ENCODE data around the gene ATXN7L1. TPM values are rescaled to one million over a fixed set of nuclear protein-coding genes. Genes with fewer than 3 reads are reported as not detected.

The ATXN7L1 gene
- total RNA-seq, 4 donors from 2014 or later, result 4.6 to 12.5 (median 10.1) TPM

DNA sequence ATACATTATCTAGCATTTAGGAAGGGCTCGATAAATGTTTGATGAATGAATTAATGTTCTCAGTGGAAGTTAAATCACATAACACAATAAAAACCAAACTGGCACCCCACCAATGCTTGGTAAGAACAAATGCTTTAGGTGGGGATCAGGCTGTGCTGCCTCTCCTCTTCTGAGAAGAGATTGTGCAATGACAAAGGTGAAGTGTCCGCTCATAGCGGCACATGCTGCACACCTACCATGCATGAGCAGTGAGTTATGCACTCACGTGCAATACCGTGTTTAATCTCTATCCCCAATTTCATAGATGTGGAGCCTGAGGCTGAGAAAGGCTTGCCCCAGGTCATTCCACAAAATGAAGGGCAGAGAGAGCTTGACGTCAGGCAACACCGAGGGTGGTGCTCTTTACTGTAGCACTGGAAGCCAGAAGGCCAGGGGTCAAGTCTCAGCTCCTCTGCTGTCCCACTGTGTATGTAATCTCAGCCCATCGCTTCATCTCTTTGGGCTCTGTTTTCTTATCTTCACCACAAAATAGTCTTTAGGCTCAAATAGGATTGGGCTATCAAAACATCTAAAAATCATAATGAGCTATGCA is 222.2 kb downstream of the ATXN7L1 start:
- Histone ChIP-seq H3K9me3 (no peaks in the 10 kb centered on the region), H3K36me3 (peaks cover 0 to 14% (median 0%) of the 10 kb centered on the region in 4 donors), H3K27ac (replicated peaks in 1 of 4) (no peak overlapping the region), H3K4me3 (no peak overlapping the region), H3K4me1 (peaks cover 19 to 37% (median 35%) of the 10 kb centered on the region in 4 donors), H3K27me3 (no peaks in the 10 kb centered on the region)
- intact Hi-C loops (cut with DNase I), result loop anchor here (5.0 to 10.0 kb wide), 4 partner anchors 88 to 511 kb away; no protein-coding TSS in a partner anchor
- WGBS, result 93% methylated on average over 8 of the region's 8 CpGs
- TF ChIP-seq, protein P1, sequence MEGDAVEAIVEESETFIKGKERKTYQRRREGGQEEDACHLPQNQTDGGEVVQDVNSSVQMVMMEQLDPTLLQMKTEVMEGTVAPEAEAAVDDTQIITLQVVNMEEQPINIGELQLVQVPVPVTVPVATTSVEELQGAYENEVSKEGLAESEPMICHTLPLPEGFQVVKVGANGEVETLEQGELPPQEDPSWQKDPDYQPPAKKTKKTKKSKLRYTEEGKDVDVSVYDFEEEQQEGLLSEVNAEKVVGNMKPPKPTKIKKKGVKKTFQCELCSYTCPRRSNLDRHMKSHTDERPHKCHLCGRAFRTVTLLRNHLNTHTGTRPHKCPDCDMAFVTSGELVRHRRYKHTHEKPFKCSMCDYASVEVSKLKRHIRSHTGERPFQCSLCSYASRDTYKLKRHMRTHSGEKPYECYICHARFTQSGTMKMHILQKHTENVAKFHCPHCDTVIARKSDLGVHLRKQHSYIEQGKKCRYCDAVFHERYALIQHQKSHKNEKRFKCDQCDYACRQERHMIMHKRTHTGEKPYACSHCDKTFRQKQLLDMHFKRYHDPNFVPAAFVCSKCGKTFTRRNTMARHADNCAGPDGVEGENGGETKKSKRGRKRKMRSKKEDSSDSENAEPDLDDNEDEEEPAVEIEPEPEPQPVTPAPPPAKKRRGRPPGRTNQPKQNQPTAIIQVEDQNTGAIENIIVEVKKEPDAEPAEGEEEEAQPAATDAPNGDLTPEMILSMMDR (IDR thresholded peaks at IDR 0.05), result no peak
- no peak for TF ChIP-seq EP300 (IDR thresholded peaks at IDR 0.05)
- no peak for TF ChIP-seq POLR2A (IDR thresholded peaks at IDR 0.05; ENCODE audit: low read depth)
- TF ChIP-seq POLR2AphosphoS5 (IDR thresholded peaks at IDR 0.05), result no peak
- DNase-seq (ENCODE audit: extremely low spot score), result no peak

DNA sequence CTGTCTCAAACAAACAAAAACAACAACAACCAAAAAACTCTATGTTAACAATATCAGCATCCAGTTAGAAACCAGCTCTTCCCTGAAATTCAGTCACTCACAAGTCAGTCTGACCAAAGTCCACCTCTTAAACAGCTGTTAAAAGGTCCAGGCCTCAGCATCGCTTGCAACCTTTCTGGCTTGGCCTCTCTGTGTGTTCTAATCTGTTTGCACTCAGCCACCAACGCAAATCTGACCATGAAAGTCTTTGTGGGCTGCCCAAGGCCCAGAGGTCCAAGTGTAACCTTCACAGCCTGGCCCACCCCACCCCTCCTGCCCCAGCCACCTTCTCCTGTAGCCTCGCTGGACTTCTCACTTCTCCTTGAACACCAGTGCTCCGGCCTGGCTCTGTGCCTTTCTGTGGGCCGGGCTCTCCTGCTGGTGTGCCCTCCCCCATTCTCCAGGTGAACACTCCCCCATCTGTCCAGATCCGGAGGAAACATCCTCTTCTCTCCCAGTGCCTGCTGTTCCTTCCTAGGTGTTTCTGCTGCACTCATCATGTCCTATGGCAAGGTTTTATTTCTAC is 222.9 kb downstream of the ATXN7L1 start:
- Histone ChIP-seq H3K27ac (replicated peaks in 1 of 4) (no peak overlapping the region), H3K36me3 (peaks cover 0 to 8% (median 0%) of the 10 kb centered on the region in 4 donors), H3K9me3 (no peaks in the 10 kb centered on the region), H3K4me1 (peaks cover 26 to 44% (median 42%) of the 10 kb centered on the region in 4 donors), H3K27me3 (no peaks in the 10 kb centered on the region), H3K4me3 (no peak overlapping the region)
- TF ChIP-seq POLR2A (IDR thresholded peaks at IDR 0.05; ENCODE audit: low read depth) (no peak), EP300 (IDR thresholded peaks at IDR 0.05) (no peak), POLR2AphosphoS5 (IDR thresholded peaks at IDR 0.05) (no peak)
- TF ChIP-seq, protein P1 (IDR thresholded peaks at IDR 0.05), result no peak
- DNase-seq (ENCODE audit: extremely low spot score), result no peak
- intact Hi-C loops (cut with DNase I), result loop anchor here (5.0 to 10.0 kb wide), 4 partner anchors 89 to 511 kb away; no protein-coding TSS in a partner anchor
- WGBS, result 95% methylated on average over 5 of the region's 6 CpGs

DNA sequence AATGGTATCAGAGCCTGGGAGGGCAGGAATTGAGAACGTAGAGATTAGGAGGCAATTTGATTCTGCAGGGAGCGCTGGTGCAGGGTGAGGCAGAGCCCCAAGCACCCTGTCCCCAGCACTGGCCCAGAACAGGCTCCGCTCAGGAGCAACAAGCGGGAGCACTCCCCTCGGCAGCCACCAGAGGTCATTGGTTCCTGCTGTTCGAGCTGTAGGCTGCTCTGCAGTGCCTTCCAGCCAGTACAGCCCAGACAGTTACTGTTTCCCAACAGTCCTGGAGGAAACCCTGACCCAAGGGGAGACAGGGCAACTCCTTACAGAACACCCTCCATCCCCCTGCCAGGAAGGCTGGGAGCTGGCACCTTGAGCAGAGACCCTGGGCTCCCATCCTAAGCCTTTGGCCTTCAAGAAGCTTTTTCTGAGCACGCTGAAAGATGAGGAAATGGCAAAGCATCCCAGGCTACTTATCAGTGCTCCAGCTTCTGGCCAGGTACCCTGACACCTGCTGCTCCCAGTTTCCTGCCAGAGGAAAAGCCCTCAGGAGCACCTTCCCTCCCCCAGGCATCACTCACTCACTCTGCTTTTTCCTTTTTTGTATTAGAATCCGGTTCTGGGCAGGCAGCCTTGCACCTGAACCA is 223.9 kb downstream of the ATXN7L1 start:
- H3K4me3 ChIP-seq, result no peak overlapping the region
- no peak overlapping the region for H3K27ac ChIP-seq (replicated peaks in 1 of 4)
- peaks cover 0 to 8% (median 0%) of the 10 kb centered on the region in 4 donors for H3K36me3 ChIP-seq
- no peak for DNase-seq (ENCODE audit: extremely low spot score)
- no peak for TF ChIP-seq EP300 (IDR thresholded peaks at IDR 0.05)
- TF ChIP-seq POLR2AphosphoS5 (IDR thresholded peaks at IDR 0.05), result peak in 1 of 2 donors; percentile 23
- TF ChIP-seq, protein P1 (IDR thresholded peaks at IDR 0.05), result peak; percentile 87 to 98 (median 92)
- WGBS, result 38% methylated on average over 8 of the region's 8 CpGs
- H3K4me1 ChIP-seq, result peaks cover 31 to 48% (median 45%) of the 10 kb centered on the region in 4 donors
- H3K9me3 ChIP-seq, result no peaks in the 10 kb centered on the region
- intact Hi-C loops (cut with DNase I), result loop anchor here (5.0 to 10.0 kb wide), 4 partner anchors 90 to 512 kb away; no protein-coding TSS in a partner anchor
- no peaks in the 10 kb centered on the region for H3K27me3 ChIP-seq

GRCh38 chr7:105651798-105652197 is 224.6 kb downstream of the ATXN7L1 start:
- no peak for DNase-seq (ENCODE audit: extremely low spot score)
- TF ChIP-seq EP300 (IDR thresholded peaks at IDR 0.05), result no peak
- H3K4me1 ChIP-seq, result peaks cover 31 to 46% (median 44%) of the 10 kb centered on the region in 4 donors
- H3K27ac ChIP-seq (replicated peaks in 1 of 4), result no peak overlapping the region
- intact Hi-C loops (cut with DNase I), result loop anchor here (2.0 to 10.0 kb wide), 5 partner anchors 91 to 513 kb away; no protein-coding TSS in a partner anchor
- H3K9me3 ChIP-seq, result no peaks in the 10 kb centered on the region
- no peak overlapping the region for H3K4me3 ChIP-seq
- WGBS, result 100% methylated on average over 2 of the region's 2 CpGs
- H3K36me3 ChIP-seq, result peaks cover 0 to 8% (median 0%) of the 10 kb centered on the region in 4 donors
- no peaks in the 10 kb centered on the region for H3K27me3 ChIP-seq

DNA sequence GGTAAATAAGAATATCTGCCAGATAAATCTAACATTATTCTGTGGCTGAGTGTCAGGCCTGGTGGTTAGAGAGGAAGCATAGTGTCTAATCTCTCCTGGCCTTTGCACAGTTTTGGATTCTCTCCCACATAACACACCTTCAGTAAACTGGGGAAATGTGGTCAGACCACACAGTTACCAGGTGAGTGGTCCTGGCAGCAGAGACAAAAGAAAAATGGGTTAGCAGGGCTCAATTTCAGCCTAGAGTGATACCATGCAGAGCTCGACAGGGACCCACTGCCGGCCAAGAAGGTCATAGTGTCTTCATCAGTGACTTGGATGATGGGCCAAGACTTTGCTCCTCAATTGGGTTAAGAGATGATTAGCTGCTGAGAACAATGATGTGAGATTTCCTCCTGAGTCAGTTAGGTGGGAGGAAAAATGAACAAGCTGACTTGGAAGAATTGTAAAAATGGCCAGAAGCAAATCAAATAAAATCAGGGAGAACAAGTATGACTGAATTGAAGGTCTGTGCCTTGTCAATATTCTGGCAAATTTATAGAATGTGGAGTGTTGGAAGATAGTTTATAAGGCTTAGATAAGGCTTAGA is 225.9 kb downstream of the ATXN7L1 start:
- intact Hi-C loops (cut with DNase I), result loop anchor here (2.0 to 10.0 kb wide), 5 partner anchors 92 to 514 kb away; no protein-coding TSS in a partner anchor
- DNase-seq (ENCODE audit: extremely low spot score), result no peak
- peaks cover 22 to 36% (median 32%) of the 10 kb centered on the region in 4 donors for H3K4me1 ChIP-seq
- no peak overlapping the region for H3K27ac ChIP-seq (replicated peaks in 1 of 4)
- H3K36me3 ChIP-seq, result peaks cover 0 to 5% (median 2%) of the 10 kb centered on the region in 4 donors
- no peak for TF ChIP-seq POLR2AphosphoS5 (IDR thresholded peaks at IDR 0.05)
- TF ChIP-seq, protein P1 (IDR thresholded peaks at IDR 0.05), result no peak
- no peak for TF ChIP-seq POLR2A (IDR thresholded peaks at IDR 0.05; ENCODE audit: low read depth)
- TF ChIP-seq EP300 (IDR thresholded peaks at IDR 0.05), result no peak
- H3K27me3 ChIP-seq, result no peaks in the 10 kb centered on the region
- no peak overlapping the region for H3K4me3 ChIP-seq
- no peaks in the 10 kb centered on the region for H3K9me3 ChIP-seq
- WGBS, result 97% methylated on average over 2 of the region's 2 CpGs

Data from esophagus muscularis mucosa (tissue), 4 donors.